Caco-2 (cell line): ENCODE measurements around the gene CCNQ. TPM values are rescaled to one million over a fixed set of nuclear protein-coding genes. Genes with fewer than 3 reads are reported as not detected.

Source experiments
- BruUV-seq: library from RNA; stranded (reverse); fragments of 400-500 nt; replicated peaks from 2 replicates; lab custom pipeline; 2021; lab: Mats Ljungman, UMichigan
- CTCF ChIA-PET: fragments of 300-600 bp; sonication (Branson Sonifier 250); formaldehyde crosslinking; loops from one replicate; lab custom pipeline; 2022; ENCODE audit warnings: antibody characterized with exemption; lab: Charles Lee
- POLR2A ChIA-PET: fragments of 300-600 bp; sonication (Branson Sonifier 250); formaldehyde crosslinking; loops from one replicate; lab custom pipeline; 2022; ENCODE audit warnings: antibody characterized with exemption; lab: Charles Lee
- DNase-seq, 2 experiments: peaks; one replicate each; pipeline versions ENCODE4 v3.0.0 to v3.0.0-alpha.2; 2020 to 2022
- H3K27me3 ChIP-seq: replicated peaks from 2 replicates; pipeline ENCODE4 v1.6.0; 2011; ENCODE audit warnings: low read length; ENCODE audit not compliant: control insufficient read depth, insufficient read depth
- H3K36me3 ChIP-seq: 2 replicates; pipeline ENCODE4 v1.5.1; 2011; ENCODE audit warnings: low read length; ENCODE audit not compliant: control insufficient read depth, insufficient read depth
- H3K4me1 ChIP-seq: fragments of 250-450 bp; sonication (Bioruptor Pico); 2 replicates; pipeline ENCODE4 v1.5.1; 2020; ENCODE audit warnings: mild to moderate bottlenecking
- H3K4me3 ChIP-seq: 2 replicates; pipeline ENCODE4 v1.5.1; 2011; ENCODE audit warnings: low read depth, mild to moderate bottlenecking, control low read depth, low read length
- H3K9me3 ChIP-seq: fragments of 250-450 bp; sonication (Bioruptor Pico); 2 replicates; pipeline ENCODE4 v1.5.1; 2020; ENCODE audit warnings: mild to moderate bottlenecking, moderate library complexity
- H3K27ac Mint-ChIP-seq: one replicate; pipeline ENCODE4 v1.8.0; 2022; ENCODE audit warnings: mixed read lengths; ENCODE audit not compliant: unreplicated experiment
- H3K27me3 Mint-ChIP-seq: one replicate; pipeline ENCODE4 v1.8.0; 2022; ENCODE audit warnings: mixed read lengths; ENCODE audit not compliant: insufficient read depth, unreplicated experiment
- H3K36me3 Mint-ChIP-seq: one replicate; pipeline ENCODE4 v1.8.0; 2022; ENCODE audit warnings: mild to moderate bottlenecking, mixed read lengths; ENCODE audit not compliant: insufficient read depth, unreplicated experiment
- H3K4me1 Mint-ChIP-seq: one replicate; pipeline ENCODE4 v1.8.0; 2022; ENCODE audit warnings: low read depth, mixed read lengths; ENCODE audit not compliant: unreplicated experiment
- H3K4me3 Mint-ChIP-seq: one replicate; pipeline ENCODE4 v1.8.0; 2022; ENCODE audit warnings: mild to moderate bottlenecking, moderate library complexity, mixed read lengths; ENCODE audit not compliant: unreplicated experiment
- H3K9me3 Mint-ChIP-seq: one replicate; pipeline ENCODE4 v1.8.0; 2022; ENCODE audit warnings: mixed read lengths; ENCODE audit not compliant: unreplicated experiment
- CTCF ChIP-seq, 2 experiments: fragments of 200-600 bp in 1 of 2; IDR thresholded peaks; 1 replicate in 1 of 2; 2 replicates in 1 of 2; pipeline versions ENCODE4 v1.5.1 to v1.8.0; 2011 to 2022; ENCODE audit warnings: antibody characterized with exemption in 1 of 2, control low read depth in 1 of 2, inconsistent platforms in 1 of 2, low read depth in 1 of 2, low read length in 1 of 2, mild to moderate bottlenecking in 1 of 2, moderate library complexity in 1 of 2; ENCODE audit not compliant: insufficient read depth in 1 of 2, severe bottlenecking in 1 of 2, unreplicated experiment in 1 of 2
- intact Hi-C: fragments of 100-400 bp; cut with micrococcal nuclease; formaldehyde crosslinking; loops from one replicate; pipeline ENCODE4 v1.10.0; 2022; ENCODE audit not compliant: unreplicated experiment
- total RNA-seq: library from RNA; stranded (reverse); gene quantifications from 2 replicates; pipeline ENCODE4 v1.2.3, GENCODE V29; 2022

Gene CCNQ
- total RNA-seq, 1 experiment from 2014 or later: 23.8 TPM

DNA sequence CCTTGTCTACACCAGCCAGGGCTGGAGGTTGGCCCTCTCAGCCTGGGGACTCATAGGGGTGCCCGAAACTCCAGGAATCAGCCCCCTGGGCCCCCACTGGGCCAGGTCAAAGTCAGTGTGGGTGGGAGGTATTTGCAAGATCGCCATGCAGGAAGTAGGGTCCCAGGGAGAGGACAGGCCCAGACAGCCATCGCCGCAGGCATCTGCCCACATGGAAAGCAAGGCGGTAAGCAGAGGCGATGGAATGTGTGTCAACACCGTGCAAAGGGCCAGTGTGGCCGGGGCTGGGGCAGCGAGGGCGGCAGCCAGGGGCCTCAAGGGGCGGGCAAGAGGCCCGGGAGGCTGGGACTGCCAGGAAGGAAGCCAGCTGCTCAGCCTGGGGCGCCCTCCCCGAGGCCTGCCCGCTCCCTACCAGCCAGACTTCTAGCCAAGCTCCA, 28.8 kb upstream of the CCNQ start:
- no peaks in the 10 kb centered on the region for H3K36me3 ChIP-seq
- no peaks in the 10 kb centered on the region for H3K27me3 ChIP-seq
- ChIA-PET CTCF (no interaction called here), POLR2A (no interaction called here)
- H3K4me3 ChIP-seq: no peak overlapping the region
- no peak for TF ChIP-seq CTCF (IDR thresholded peaks at IDR 0.05; ENCODE audit: insufficient read depth in 1 of 2, low read depth in 1 of 2, low read length in 1 of 2, severe bottlenecking in 1 of 2, unreplicated experiment in 1 of 2)
- Mint-ChIP-seq H3K4me1 (peaks cover 11% of the 10 kb centered on the region), H3K27me3 (no peaks in the 10 kb centered on the region), H3K27ac (no peak overlapping the region), H3K36me3 (no peaks in the 10 kb centered on the region), H3K9me3 (no peaks in the 10 kb centered on the region), H3K4me3 (no peak overlapping the region)
- H3K4me1 ChIP-seq: peaks cover 4% of the 10 kb centered on the region; the same call in 1 of the 2 replicates
- no peak for DNase-seq
- intact Hi-C loops: no loop called here
- H3K9me3 ChIP-seq: no peaks in the 10 kb centered on the region
- BruUV-seq: no TSS peak

DNA sequence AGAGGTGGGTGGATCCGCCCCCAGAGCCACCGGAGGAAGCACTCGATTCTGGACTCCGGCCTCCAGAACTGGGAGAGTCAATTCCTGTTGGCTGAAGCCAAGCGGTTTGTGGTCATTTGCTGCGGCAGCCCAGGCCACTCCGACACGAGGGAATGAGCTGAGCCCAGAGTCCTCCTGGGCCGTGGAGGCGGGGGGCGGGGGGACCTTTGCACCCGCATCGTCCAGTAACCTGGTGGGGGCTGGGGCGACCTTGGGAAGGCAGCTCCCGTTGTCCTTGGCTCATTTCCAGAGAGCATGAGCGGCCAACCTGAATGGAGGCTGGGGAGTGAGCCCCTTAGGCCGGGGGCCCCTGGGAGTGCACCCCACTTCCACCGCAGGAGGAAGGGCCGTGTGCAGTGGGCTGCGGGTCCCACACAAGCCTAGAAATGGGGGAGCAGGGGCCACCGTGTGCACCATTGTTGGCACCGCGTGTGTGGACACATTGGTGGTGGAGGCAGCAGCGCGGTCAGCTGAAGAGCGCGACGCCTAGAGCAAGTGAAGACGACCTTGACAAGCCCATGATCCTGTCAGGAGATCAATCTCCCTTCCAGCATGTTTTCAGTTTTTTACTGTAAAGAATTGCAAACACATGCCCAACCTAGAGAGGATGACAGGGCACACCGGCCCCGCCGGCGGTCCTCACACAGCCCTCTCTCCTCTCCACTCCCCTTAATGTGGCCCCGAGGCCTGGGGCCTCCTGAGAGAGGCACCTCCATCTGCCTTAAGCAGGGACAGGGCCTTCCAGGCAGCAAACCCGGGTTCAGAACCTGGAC, 28.1 kb upstream of the CCNQ start:
- H3K9me3 Mint-ChIP-seq: no peaks in the 10 kb centered on the region
- no peak for TF ChIP-seq CTCF (IDR thresholded peaks at IDR 0.05; ENCODE audit: insufficient read depth in 1 of 2, low read depth in 1 of 2, low read length in 1 of 2, severe bottlenecking in 1 of 2, unreplicated experiment in 1 of 2)
- intact Hi-C loops: no loop called here

DNA sequence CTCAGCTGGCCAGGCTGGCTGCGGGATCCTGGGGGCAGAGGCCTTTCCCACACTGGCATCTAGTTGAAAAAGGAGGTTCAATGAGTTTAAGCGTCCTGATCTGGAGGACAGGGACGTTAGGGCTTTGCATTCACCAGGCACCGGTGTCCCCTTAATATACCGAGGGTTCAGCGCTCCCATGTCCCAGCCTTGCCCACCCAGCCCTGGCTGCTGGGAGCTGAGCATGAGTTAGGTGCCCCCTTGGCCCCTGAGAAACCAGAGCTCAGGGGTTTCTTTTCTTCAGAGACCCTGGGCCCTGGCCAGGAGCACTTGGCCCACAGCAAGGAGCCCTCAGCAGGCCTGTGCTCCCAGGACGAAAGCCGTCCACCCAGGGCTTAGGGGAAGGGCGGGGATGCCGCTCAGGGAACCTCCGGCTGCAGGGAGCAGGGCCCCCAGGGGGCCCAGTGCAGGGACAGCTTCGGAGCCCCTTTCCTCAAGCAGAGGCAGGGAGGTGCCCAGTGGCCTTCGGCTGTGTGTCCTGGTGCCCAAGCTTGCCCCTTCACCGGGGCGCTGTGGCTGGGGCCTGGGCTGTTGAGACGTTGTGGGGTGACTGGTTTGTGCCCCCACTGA, 27.2 kb upstream of the CCNQ start:
- H3K9me3 Mint-ChIP-seq: no peaks in the 10 kb centered on the region
- no peaks in the 10 kb centered on the region for H3K36me3 Mint-ChIP-seq
- no peaks in the 10 kb centered on the region for H3K27me3 ChIP-seq
- intact Hi-C loops: no loop called here
- peaks cover 11% of the 10 kb centered on the region for H3K4me1 Mint-ChIP-seq
- no peak overlapping the region for H3K4me3 ChIP-seq
- no peak for TF ChIP-seq CTCF (IDR thresholded peaks at IDR 0.05; ENCODE audit: insufficient read depth in 1 of 2, low read depth in 1 of 2, low read length in 1 of 2, severe bottlenecking in 1 of 2, unreplicated experiment in 1 of 2)
- BruUV-seq: no TSS peak
- ChIA-PET POLR2A (no interaction called here), CTCF (no interaction called here)
- H3K36me3 ChIP-seq: no peaks in the 10 kb centered on the region
- H3K27me3 Mint-ChIP-seq: no peaks in the 10 kb centered on the region
- H3K4me3 Mint-ChIP-seq: no peak overlapping the region
- peaks cover 4% of the 10 kb centered on the region; the same call in 1 of the 2 replicates for H3K4me1 ChIP-seq
- no peaks in the 10 kb centered on the region for H3K9me3 ChIP-seq
- DNase-seq: no peak
- no peak overlapping the region for H3K27ac Mint-ChIP-seq

More for the DNA sequence above, 28.1 kb upstream of the CCNQ start:
- Histone ChIP-seq H3K36me3 (no peaks in the 10 kb centered on the region), H3K4me1 (peaks cover 4% of the 10 kb centered on the region; the same call in 1 of the 2 replicates), H3K27me3 (no peaks in the 10 kb centered on the region), H3K9me3 (no peaks in the 10 kb centered on the region), H3K4me3 (no peak overlapping the region)
- no peak for DNase-seq
- H3K4me3 Mint-ChIP-seq: no peak overlapping the region
- BruUV-seq: no TSS peak
- H3K27ac Mint-ChIP-seq: no peak overlapping the region
- no peaks in the 10 kb centered on the region for H3K36me3 Mint-ChIP-seq
- CTCF ChIA-PET: no interaction called here
- H3K4me1 Mint-ChIP-seq: peaks cover 11% of the 10 kb centered on the region
- no peaks in the 10 kb centered on the region for H3K27me3 Mint-ChIP-seq
- POLR2A ChIA-PET: no interaction called here
